GM12874 (cell line): ENCODE measurements around the gene GJC2.
A peak's percentile ranks its signal among the peaks of the same experiment; 100 is the strongest.

Source experiments
- TF ChIP-seq, protein P1 (sequence below): IDR thresholded peaks from 2 replicates; pipeline ENCODE4 v1.5.1; 2011; ENCODE audit warnings: low read depth, mild to moderate bottlenecking, control low read depth, low read length, moderate library complexity; ENCODE audit not compliant: insufficient read depth

The GJC2 gene

DNA sequence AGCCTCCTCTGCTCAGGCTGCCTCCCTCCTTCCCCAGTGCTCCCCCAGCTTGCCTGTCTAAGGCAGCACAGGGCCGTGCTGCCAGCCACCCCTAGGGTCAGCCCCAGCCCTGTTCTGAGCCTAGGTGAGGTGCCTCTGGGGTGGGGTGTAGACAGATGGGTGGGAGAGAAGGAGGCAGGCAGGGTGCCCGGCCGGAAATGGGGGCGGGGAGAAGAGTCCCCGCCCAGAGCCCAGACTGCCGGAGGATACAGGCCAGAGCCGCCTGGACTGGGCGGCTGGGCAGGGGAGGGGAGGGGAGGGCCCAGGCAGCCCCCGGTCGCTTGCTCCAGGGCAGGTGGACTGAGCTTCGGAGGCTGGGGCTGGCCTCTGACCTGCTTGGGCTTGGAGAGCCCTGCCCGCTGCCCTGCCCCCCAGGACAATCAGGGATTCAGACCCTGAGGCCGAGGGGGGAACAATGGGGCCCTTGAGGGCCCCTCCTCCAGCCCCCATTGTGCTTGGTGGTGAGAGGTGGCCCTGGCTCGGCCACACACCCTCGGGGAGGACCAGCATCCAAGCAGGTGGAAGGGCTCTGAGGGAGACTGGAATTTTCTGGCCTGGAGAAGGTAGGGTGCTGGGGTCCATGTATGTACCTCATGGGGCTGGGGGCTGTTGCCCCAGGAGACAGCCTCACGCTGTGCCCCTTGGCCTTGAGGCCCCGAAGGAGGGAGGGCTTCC lies at the start of gene GJC2:
GJC2 (plus strand) TSS at position 525 of the 714 bp plus-strand sequence. CDS start 7,829 bp downstream, outside the sequence.
- TF ChIP-seq, protein P1, sequence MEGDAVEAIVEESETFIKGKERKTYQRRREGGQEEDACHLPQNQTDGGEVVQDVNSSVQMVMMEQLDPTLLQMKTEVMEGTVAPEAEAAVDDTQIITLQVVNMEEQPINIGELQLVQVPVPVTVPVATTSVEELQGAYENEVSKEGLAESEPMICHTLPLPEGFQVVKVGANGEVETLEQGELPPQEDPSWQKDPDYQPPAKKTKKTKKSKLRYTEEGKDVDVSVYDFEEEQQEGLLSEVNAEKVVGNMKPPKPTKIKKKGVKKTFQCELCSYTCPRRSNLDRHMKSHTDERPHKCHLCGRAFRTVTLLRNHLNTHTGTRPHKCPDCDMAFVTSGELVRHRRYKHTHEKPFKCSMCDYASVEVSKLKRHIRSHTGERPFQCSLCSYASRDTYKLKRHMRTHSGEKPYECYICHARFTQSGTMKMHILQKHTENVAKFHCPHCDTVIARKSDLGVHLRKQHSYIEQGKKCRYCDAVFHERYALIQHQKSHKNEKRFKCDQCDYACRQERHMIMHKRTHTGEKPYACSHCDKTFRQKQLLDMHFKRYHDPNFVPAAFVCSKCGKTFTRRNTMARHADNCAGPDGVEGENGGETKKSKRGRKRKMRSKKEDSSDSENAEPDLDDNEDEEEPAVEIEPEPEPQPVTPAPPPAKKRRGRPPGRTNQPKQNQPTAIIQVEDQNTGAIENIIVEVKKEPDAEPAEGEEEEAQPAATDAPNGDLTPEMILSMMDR: no peak

DNA sequence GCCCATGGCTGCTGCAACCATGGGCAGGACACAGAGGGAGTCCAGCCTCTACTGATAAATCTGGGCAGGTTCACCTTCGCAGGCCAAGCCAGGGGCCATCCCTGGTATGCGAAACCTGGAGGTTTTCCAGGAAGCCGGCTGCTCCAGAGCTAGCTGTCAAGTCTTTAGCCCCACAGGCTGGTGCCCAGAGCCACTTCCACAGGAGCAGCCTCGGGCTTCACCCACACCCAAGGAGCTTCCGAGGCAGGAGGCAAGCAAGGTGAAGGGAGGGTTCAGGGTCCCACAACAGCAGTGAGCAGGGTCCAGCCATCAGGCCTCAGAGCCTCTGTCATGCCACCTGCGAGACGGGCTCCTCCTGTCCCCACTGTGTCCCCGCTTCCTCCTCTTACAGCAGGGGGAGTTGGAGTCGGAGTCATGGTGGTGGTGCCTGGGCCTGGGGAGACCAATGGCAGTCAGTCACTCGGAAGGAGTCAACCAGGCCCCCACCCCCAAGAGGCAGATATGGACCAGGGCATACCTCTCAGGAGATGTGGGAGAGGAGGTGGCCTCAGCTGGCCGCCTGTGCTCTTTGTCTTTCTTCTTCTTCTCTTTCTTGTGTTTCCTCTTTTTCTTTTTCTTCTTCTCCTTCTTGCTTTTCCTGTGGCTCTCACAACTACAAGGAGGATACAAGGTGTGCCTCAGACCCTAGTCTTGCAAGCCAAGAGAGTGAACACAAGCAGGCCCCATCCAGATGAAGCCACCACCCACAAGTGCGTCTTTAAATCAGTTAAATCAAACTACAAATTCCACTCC lies 48.7 kb upstream of the GJC2 start:
- TF ChIP-seq, protein P1: no peak

DNA sequence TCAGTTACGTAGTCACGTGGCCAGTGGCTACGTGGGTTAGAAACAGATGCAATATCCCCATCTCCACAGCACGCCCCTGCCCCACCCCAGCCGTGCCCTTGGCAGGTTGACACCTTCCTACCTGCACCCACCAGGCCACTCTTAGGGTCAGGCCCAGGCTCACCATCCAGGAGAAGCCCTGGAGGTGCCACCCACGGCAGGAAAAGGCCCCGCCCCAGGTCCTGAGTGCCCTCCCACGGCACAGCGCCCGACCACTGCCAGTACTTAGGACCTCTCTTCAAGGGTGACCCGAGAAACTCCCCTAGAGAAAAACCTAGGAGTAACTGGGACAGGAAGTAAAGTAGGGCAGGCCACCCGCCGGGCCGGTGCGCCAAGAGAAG lies 48.1 kb upstream of the GJC2 start:
- TF ChIP-seq, protein P1: no peak

DNA sequence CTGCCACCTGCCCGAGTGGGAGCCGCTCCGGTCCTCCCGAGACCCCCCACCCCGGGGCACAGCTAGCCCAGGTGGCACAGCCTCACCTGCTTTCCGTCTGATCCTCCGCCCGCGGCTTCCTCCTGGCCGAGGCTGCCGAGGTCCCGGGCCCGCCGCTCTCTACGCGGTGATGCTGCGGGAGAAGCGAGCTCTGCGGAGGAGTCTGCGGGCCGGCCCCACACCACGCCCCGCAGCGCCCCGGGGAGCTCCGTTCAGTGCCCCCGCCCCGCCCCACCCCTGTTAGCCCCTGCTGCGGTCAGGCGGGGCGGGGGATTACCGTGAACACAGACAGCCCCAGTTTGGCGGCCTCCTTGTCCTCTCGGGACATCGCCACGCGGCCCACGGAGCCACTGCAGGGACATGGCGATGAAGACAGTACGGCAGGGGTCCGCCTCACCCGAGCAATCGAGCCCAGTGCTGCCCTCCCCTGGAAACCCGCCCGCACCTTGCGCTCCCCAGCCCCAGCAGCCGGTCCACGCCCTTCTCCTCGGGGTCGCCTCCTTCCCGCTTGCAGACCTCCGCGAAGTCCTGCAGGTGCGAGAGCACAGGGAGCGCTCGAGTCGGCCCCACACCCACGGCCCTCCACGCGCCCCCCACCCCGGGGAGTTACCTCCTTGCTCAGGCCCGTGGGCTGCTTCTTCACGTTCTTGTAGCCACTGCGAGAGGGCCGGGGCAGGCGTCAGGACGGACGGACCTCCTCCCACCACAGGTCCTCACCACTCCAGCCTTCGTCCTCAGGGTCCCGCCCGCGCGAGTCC lies 47.5 kb upstream of the GJC2 start:
- TF ChIP-seq, protein P1: peak; percentile 48

DNA sequence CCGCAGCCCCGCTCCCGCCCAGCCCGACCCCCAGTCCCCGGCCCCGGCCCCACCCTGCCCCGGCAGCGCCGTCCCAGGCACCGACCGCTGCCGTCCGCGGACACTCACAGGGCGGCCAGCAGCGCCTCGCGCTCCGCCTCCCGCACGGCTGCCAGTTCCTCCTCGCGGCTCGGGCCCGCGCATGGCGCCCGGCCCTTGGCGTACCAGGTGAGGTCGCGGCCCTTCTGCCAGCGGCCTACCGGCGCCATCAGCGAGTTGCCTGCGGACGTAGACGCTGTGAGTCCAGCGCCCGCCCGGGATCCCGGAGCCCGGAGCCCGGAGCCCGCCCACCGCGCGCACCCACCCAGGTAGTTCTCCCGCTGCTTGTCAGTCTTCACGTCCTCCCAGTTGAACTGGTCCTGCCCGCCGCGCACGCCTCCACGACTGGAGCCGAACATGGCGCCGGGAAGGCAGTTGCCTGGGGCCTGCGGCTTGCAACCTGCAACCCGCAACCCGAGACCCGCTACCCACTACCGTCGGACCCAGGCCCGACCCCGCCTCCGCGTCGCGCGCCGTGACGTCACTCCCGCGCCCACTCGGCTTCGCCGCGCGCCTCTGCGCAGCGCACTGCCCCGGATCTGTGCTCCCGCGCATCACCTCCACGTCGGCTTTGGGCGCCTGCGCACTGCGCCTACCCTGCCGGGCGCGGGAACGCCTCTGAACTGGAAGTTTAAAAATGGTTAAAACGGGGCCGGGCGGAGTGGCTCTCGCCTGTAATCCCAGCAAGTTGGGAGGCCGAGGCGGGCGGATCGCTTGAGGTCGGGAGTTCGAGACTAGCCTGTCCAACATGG lies 46.7 kb upstream of the GJC2 start, which contains the start of gene C1orf35:
C1orf35 (minus strand) TSS at position 535 of the 830 bp plus-strand sequence; CDS start at position 437, 98 bp downstream.
- TF ChIP-seq, protein P1: no peak

DNA sequence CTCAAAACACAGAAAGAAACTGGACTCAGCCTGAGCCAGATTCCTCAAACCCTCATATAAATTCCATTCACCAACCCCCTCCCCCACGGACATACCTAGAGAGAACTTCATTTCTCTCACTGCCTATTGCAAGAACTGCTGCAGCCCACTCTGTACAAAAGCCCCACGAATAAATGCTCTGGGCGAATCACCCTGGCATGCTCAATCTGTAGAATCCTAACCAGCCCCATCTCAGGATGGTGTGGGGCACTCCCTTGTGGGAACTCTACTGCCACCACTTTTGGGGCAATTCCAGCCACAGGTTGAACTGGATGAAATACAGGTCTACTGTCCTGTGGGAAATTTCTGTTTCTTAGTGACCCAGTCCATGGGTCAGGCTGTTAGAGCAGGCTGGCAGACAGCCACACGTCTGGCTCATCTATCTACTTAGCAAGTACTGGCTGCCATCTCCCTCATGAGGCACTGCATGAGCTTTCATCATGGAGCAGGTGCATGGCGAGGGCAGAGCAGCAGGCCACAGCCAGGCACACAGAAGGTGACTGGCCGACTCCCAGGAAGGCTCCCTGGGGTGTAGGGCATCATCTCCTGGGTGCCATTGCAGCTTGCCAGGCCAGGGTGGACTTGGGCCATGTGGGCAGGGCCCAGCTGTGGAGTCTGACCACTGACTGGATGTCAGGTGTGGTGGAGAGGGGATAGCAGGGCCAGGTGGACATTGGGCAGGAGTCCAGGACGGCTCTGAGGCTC lies 45.0 kb upstream of the GJC2 start:
- TF ChIP-seq, protein P1: no peak
